Ishikawa (cell line): ENCODE results near the gene SEMA3G.

ENCODE experiments used
- CEBPB ChIP-seq: IDR thresholded peaks from 2 replicates; pipeline ENCODE4 v1.6.1; 2012
- CREB1 ChIP-seq: IDR thresholded peaks from 2 replicates; pipeline ENCODE4 v1.6.1; 2012; ENCODE audit warnings: low read depth
- EGR1 ChIP-seq: IDR thresholded peaks from 2 replicates; pipeline ENCODE4 v1.6.1; 2012
- EP300 ChIP-seq: IDR thresholded peaks from 2 replicates; pipeline ENCODE4 v1.6.1; 2012; ENCODE audit warnings: borderline replicate concordance
- FOXM1 ChIP-seq: IDR thresholded peaks from 2 replicates; pipeline ENCODE4 v1.6.1; 2012; ENCODE audit warnings: low read depth, borderline replicate concordance
- NFIC ChIP-seq: IDR thresholded peaks from 2 replicates; pipeline ENCODE4 v1.6.1; 2012
- RAD21 ChIP-seq: IDR thresholded peaks from 2 replicates; pipeline ENCODE4 v1.6.1; 2012; ENCODE audit warnings: low read depth
- TAF1 ChIP-seq: IDR thresholded peaks from 2 replicates; pipeline ENCODE4 v1.6.1; 2012; ENCODE audit warnings: low read depth, mild to moderate bottlenecking
- TCF12 ChIP-seq: IDR thresholded peaks from 2 replicates; pipeline ENCODE4 v1.6.1; 2012; ENCODE audit warnings: low read depth
- TEAD4 ChIP-seq: IDR thresholded peaks from 2 replicates; pipeline ENCODE4 v1.6.1; 2012
- YY1 ChIP-seq: IDR thresholded peaks from 2 replicates; pipeline ENCODE4 v1.6.1; 2012; ENCODE audit warnings: low read depth
- ZBTB7A ChIP-seq: IDR thresholded peaks from 2 replicates; pipeline ENCODE4 v1.6.1; 2012; ENCODE audit warnings: low read depth
- TF ChIP-seq, protein P1 (sequence below): IDR thresholded peaks from 2 replicates; pipeline ENCODE4 v1.6.1; 2012; ENCODE audit warnings: low read depth, mild to moderate bottlenecking
- TF ChIP-seq, protein P2 (sequence below): IDR thresholded peaks from 2 replicates; pipeline ENCODE4 v1.6.1; 2012
- TF ChIP-seq, protein P3 (sequence below): IDR thresholded peaks from 2 replicates; pipeline ENCODE4 v1.6.1; 2012

The SEMA3G gene

DNA sequence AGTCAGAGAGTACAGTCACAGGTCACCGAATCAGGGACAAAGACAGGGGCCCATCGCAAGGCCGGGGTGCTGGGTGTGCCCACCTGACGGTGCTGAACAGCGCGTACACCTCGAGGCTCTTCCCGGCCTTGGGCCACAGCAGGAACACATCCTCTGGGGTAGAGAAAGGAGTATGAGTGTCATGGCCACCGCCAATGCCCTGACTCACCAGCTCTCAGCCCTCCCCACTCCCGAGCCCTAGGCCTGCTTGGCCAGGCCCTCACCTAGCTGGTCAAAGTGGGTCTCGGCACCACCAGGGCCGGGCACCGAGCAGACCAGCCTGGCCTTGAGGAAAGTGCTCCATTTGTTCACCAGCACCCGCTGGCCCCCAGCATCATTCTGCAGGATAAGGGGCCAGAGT lies 4.2 kb downstream of the SEMA3G start:
- TF ChIP-seq TCF12: no peak
- no peak for TF ChIP-seq RAD21
- TF ChIP-seq, protein P1, sequence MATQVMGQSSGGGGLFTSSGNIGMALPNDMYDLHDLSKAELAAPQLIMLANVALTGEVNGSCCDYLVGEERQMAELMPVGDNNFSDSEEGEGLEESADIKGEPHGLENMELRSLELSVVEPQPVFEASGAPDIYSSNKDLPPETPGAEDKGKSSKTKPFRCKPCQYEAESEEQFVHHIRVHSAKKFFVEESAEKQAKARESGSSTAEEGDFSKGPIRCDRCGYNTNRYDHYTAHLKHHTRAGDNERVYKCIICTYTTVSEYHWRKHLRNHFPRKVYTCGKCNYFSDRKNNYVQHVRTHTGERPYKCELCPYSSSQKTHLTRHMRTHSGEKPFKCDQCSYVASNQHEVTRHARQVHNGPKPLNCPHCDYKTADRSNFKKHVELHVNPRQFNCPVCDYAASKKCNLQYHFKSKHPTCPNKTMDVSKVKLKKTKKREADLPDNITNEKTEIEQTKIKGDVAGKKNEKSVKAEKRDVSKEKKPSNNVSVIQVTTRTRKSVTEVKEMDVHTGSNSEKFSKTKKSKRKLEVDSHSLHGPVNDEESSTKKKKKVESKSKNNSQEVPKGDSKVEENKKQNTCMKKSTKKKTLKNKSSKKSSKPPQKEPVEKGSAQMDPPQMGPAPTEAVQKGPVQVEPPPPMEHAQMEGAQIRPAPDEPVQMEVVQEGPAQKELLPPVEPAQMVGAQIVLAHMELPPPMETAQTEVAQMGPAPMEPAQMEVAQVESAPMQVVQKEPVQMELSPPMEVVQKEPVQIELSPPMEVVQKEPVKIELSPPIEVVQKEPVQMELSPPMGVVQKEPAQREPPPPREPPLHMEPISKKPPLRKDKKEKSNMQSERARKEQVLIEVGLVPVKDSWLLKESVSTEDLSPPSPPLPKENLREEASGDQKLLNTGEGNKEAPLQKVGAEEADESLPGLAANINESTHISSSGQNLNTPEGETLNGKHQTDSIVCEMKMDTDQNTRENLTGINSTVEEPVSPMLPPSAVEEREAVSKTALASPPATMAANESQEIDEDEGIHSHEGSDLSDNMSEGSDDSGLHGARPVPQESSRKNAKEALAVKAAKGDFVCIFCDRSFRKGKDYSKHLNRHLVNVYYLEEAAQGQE: no peak
- no peak for TF ChIP-seq EP300
- TF ChIP-seq, protein P2, sequence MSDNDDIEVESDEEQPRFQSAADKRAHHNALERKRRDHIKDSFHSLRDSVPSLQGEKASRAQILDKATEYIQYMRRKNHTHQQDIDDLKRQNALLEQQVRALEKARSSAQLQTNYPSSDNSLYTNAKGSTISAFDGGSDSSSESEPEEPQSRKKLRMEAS: no peak
- TF ChIP-seq, protein P3, sequence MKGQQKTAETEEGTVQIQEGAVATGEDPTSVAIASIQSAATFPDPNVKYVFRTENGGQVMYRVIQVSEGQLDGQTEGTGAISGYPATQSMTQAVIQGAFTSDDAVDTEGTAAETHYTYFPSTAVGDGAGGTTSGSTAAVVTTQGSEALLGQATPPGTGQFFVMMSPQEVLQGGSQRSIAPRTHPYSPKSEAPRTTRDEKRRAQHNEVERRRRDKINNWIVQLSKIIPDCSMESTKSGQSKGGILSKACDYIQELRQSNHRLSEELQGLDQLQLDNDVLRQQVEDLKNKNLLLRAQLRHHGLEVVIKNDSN: no peak
- no peak for TF ChIP-seq TAF1
- TF ChIP-seq ZBTB7A: no peak
- no peak for TF ChIP-seq FOXM1

DNA sequence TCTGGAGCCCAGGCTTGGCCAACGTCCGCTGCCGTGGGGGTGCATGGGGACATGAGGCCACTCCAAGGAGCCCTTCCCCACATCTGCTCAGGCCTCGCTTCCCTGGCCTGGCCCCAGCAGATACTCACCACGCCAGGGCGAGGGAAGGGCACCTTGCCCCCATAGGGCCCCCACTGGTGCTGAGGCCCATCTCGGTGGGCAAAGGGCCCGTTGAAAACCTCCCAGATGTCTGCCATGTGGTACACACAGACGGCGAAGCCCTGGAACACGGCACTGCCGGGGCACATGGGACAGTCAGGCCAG lies 4.7 kb downstream of the SEMA3G start:
- TF ChIP-seq EP300 (no peak), TAF1 (no peak), NFIC (no peak), TEAD4 (no peak), EGR1 (no peak), ZBTB7A (no peak), CEBPB (no peak), RAD21 (no peak), FOXM1 (no peak), TCF12 (no peak), YY1 (no peak), CREB1 (no peak)
- TF ChIP-seq, protein P3: no peak
- TF ChIP-seq, protein P1: no peak
- TF ChIP-seq, protein P2: no peak

DNA sequence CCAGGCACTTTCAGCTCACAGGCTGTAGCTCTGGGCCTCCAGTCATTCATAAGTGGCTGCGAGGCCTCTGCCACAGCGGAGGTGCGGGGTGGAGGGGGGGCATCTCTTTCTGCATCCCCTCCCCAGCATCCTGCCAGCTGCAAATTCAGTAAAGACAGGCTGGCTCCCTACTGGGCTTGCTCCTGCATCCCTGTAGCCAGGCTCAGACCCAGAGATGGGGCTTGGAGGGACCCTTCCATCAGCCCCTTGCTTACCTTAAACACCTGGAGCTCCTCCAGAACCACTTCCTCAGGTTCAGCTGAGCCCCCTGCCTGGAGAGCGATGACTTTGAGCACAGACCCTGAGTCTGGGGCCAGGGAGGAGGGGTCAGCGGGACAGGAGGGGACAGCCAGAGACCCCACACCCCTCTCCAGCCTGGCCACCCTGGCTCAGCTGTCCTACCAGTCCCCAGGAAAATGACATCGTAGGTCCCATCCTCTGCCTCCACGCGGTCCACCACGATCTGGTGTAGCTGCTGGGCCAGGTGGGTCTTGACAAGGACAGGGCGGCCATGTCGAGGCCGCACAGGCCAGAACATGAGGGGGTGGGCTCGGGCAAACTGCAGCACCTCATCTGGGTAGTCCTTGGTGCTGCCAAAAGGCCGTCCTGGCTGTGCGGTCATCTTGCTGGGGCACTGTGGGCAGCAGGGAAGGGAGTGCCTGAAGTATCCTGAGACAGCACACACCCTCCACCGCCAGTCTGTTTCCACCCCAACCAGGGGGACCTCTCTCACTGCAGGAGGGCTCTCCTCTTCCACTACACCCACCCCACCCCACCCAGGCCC lies 5.3 kb downstream of the SEMA3G start:
- TF ChIP-seq NFIC: no peak
- TF ChIP-seq CREB1: no peak

DNA sequence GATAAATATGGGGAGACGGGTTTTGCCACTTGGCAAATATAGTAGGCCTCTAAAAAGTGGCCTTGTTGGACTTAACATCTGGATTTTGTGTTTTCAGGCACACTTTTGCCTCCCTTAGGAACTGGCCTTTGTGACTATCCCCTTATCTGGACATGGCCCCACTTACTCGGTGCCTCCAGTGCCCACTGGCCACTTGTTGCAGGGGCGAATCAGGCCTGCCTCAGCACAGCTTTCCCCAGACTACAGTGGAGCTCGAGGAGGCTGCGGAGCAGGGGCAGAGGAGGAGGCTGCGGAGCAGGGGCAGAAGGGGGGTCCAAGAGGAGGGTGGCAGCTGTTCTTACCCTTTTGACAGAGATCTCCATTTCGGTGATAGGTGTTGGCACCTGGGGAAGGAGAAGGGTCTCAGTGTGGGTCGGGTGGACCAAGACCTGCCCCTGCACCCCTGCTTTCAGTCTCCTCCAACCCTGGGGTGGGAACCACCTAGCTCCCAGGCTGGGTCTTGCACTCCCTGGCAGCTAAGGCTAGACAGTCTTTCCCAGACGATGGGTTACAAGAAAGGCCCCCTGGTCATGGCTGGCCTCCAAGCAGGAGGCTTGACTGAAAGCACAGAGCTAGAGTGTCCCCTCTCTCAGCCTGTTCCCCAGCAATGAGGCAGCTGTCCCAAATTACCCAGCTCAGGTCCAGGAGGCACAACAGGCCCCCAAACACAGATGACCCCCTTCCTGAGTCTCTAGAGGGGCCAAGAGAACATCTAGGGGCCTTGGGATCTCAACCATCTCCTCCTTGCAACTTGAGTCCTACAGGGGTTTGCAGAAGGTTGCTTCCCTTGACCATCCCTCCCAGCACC lies 6.1 kb downstream of the SEMA3G start:
- TF ChIP-seq CREB1: no peak
- TF ChIP-seq EP300: no peak
- TF ChIP-seq RAD21: no peak
- no peak for TF ChIP-seq FOXM1
- no peak for TF ChIP-seq EGR1
- TF ChIP-seq YY1: no peak
- TF ChIP-seq, protein P2: no peak
- TF ChIP-seq, protein P3: no peak
- TF ChIP-seq TCF12: no peak
- TF ChIP-seq TAF1: no peak
- no peak for TF ChIP-seq ZBTB7A
- TF ChIP-seq TEAD4: no peak
- no peak for TF ChIP-seq CEBPB
- TF ChIP-seq NFIC: no peak
- TF ChIP-seq, protein P1: no peak
